ENCODE data around the gene ASMTL. TPM values are rescaled to one million over a fixed set of nuclear protein-coding genes. Genes with fewer than 3 reads are reported as not detected.

Gene ASMTL
- total and polyA plus RNA-seq, 2 of the 13 experiments (the other 11 are each of a cell fraction or from before 2014, with no cell fraction given): 5.6 to 16.3 TPM

DNA sequence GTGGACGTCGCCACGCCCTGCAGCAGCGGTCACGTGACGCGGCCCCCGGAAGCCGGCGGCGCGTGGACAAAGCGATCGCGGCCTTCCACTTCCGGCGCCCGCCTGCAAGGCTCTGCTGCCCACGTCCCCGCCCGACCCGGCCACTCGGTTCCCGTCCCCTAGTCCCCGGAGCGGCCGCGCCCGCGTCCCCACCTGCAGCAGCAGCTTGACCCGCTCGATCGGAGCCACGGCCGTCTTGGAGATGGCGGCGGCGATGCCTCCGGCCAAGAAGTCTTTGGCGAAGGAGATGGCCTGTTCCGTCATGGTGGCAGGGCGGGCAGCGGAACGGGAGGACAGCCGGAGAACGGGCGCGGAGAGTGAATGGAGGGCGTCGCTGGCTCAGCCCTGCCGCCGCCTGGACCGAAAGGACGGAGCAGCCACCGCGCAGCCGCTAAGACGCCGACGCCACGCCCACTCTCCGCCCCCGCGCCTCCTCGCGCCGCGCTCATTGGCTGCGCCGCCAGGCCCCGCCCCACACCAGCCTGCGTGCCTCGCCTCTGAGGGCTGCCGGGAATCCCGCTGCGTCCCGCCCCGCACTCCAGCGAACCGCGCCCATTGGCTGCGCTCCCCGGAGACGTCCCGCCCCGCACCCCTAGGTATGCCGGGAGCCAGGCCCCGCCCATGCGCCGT is 60.9 kb downstream of the ASMTL start, which contains the start of gene SLC25A6 (continued):
- TF ChIP-seq, protein P1, sequence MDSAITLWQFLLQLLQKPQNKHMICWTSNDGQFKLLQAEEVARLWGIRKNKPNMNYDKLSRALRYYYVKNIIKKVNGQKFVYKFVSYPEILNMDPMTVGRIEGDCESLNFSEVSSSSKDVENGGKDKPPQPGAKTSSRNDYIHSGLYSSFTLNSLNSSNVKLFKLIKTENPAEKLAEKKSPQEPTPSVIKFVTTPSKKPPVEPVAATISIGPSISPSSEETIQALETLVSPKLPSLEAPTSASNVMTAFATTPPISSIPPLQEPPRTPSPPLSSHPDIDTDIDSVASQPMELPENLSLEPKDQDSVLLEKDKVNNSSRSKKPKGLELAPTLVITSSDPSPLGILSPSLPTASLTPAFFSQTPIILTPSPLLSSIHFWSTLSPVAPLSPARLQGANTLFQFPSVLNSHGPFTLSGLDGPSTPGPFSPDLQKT (CRISPR knock-in tag; IDR thresholded peaks at IDR 0.05; ENCODE audit: borderline replicate concordance): peak; percentile 80; the same call in 1 of the 2 replicates
- peak; percentile 3; the same call in 1 of the 2 replicates for TF ChIP-seq SNAPC2 (CRISPR knock-in tag; IDR thresholded peaks at IDR 0.05)
- peak; percentile 71 for TF ChIP-seq ZNF563 (CRISPR knock-in tag; IDR thresholded peaks at IDR 0.05)
- TF ChIP-seq ZNF446 (CRISPR knock-in tag; IDR thresholded peaks at IDR 0.05): peak; percentile 67; the same call in 1 of the 2 replicates
- peak; percentile 14; the same call in 1 of the 2 replicates for TF ChIP-seq FOSL2 (CRISPR knock-in tag; IDR thresholded peaks at IDR 0.05)
- peak; percentile 93 for TF ChIP-seq ASH2L (IDR thresholded peaks at IDR 0.05; ENCODE audit: insufficient read length, low read depth, low read length)
- no peak for TF ChIP-seq PRMT3 (CRISPR knock-in tag; IDR thresholded peaks at IDR 0.05; ENCODE audit: borderline replicate concordance, low read depth)
- peak; percentile 30; the same call in 1 of the 2 replicates for TF ChIP-seq ZNF550 (CRISPR knock-in tag; IDR thresholded peaks at IDR 0.05; ENCODE audit: borderline replicate concordance)
- peak; percentile 49; the same call in 1 of the 2 replicates for TF ChIP-seq ARNTL (CRISPR knock-in tag; IDR thresholded peaks at IDR 0.05)
- no peak for TF ChIP-seq MLLT10 (CRISPR knock-in tag; IDR thresholded peaks at IDR 0.05)
- no peak for TF ChIP-seq ATF5 (CRISPR knock-in tag; IDR thresholded peaks at IDR 0.05; ENCODE audit: low read depth)
- TF ChIP-seq SRSF1 (optimal IDR thresholded peaks at IDR 0.05; ENCODE audit: low read depth, low read length): peak; percentile 60
- TF ChIP-seq ZFY (CRISPR knock-in tag; IDR thresholded peaks at IDR 0.05): peak; percentile 93
- TF ChIP-seq AHDC1 (CRISPR knock-in tag; IDR thresholded peaks at IDR 0.05; ENCODE audit: borderline replicate concordance): no peak
- TF ChIP-seq ZNF484 (CRISPR knock-in tag; IDR thresholded peaks at IDR 0.05; ENCODE audit: borderline replicate concordance, low read depth): no peak
- TF ChIP-seq, protein P2, sequence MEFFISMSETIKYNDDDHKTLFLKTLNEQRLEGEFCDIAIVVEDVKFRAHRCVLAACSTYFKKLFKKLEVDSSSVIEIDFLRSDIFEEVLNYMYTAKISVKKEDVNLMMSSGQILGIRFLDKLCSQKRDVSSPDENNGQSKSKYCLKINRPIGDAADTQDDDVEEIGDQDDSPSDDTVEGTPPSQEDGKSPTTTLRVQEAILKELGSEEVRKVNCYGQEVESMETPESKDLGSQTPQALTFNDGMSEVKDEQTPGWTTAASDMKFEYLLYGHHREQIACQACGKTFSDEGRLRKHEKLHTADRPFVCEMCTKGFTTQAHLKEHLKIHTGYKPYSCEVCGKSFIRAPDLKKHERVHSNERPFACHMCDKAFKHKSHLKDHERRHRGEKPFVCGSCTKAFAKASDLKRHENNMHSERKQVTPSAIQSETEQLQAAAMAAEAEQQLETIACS (CRISPR knock-in tag; IDR thresholded peaks at IDR 0.05): peak; percentile 42; the same call in 1 of the 2 replicates
